Stimulated activated CD4-positive, alpha-beta T cell treated with anti-CD3 and anti-CD28 coated beads, TNF-alpha, amount 100 ng/mL, for 4 hours (primary cell): Measurements from ENCODE around the gene DUSP19.

Experiments
- DNase-seq, 3 experiments: peaks; one replicate each; pipeline ENCODE4 v3.0.0-alpha.2; 2020; ENCODE audit warnings: low read depth in 3 of 3

The DUSP19 gene

GRCh38 chr2:183125659-183126341 is 47.3 kb downstream of the DUSP19 start:
- DNase-seq = no peak

GRCh38 chr2:183126635-183127034 is 48.1 kb downstream of the DUSP19 start:
- no peak for DNase-seq

- DNase-seq = no peak
Observed at GRCh38 chr2:183134016-183134415, 55.5 kb downstream of the DUSP19 start.

- no peak for DNase-seq
Observed at GRCh38 chr2:183148955-183149354, 70.4 kb downstream of the DUSP19 start.

GRCh38 chr2:183149489-183149888 is 70.9 kb downstream of the DUSP19 start:
- no peak for DNase-seq
